Ascending aorta (tissue), 2 donors: ENCODE measurements around the gene ARHGEF28. TPM values are rescaled to one million over a fixed set of nuclear protein-coding genes. Genes with fewer than 3 reads are reported as not detected.

ENCODE experiments used
- DNase-seq, 2 donors: peaks; one replicate each; pipeline ENCODE4 v3.0.0-alpha.2; 2019; ENCODE audit warnings: low spot score in 2 of 2
- H3K27ac ChIP-seq, 2 donors: fragments of 200-600 bp; sonication (generic); one replicate each; pipeline ENCODE4 v1.5.1; 2016 to 2017; ENCODE audit warnings: mild to moderate bottlenecking in 1 of 2
- H3K27me3 ChIP-seq: fragments of 200-600 bp; sonication (generic); one replicate; pipeline ENCODE4 v1.5.1; 2017
- H3K36me3 ChIP-seq, 2 donors: fragments of 200-600 bp; sonication (generic); one replicate each; pipeline ENCODE4 v1.5.1; 2016
- H3K4me1 ChIP-seq, 2 donors: fragments of 200-600 bp; sonication (generic); one replicate each; pipeline ENCODE4 v1.5.1; 2016 to 2017; ENCODE audit warnings: mild to moderate bottlenecking in 1 of 2
- H3K4me3 ChIP-seq, 2 donors: fragments of 200-600 bp; sonication (generic); one replicate each; pipeline ENCODE4 v1.5.1; 2016 to 2017; ENCODE audit warnings: mild to moderate bottlenecking in 1 of 2
- H3K9me3 ChIP-seq, 2 donors: fragments of 200-600 bp; sonication (generic); one replicate each; pipeline ENCODE4 v1.5.1; 2016
- intact Hi-C: fragments of 100-400 bp; cut with DNase I; formaldehyde crosslinking; loops from one replicate; pipeline ENCODE4 v1.15.1; 2023
- total RNA-seq: library from RNA; depleted of rRNA; stranded (reverse); fragments of >200 nt; gene quantifications from one replicate; pipeline ENCODE4 v1.1.0, GENCODE V29; 2016
- TF ChIP-seq, protein P1 (sequence below), 3 experiments: fragments of 200-600 bp in 2 of 3; fragments of 450-650 bp in 1 of 3; sonication (generic) in 2 of 3; IDR thresholded peaks; one replicate each; pipeline ENCODE4 v1.5.1; 2016 to 2019; ENCODE audit warnings: antibody characterized with exemption in 3 of 3, mild to moderate bottlenecking in 1 of 3, moderate library complexity in 1 of 3

Gene ARHGEF28
- total RNA-seq, 1 donor from 2014 or later = 15.1 TPM

DNA sequence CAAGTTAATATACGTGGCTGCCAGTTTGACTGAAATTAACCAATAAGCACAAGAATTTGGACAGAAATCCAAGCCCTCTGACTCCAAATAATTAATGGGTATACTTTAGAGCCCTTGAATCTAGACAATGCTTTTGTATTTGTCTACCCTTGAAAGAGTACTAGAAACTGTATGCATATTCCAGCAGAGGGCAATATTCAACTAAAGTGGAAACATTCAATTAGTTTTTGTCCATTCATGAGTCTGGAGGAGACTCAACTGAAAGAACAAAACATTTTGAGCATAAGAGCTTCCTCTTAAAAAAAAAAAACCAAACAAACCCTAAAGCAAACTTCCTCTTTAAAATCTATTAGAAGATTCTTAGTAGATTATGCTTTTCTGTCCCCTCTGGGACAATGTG is 157.8 kb downstream of the ARHGEF28 start:
- H3K4me1 ChIP-seq = no peaks in the 10 kb centered on the region
- peaks cover 0 to 16% of the 10 kb centered on the region in 2 donors for H3K36me3 ChIP-seq
- H3K9me3 ChIP-seq = no peaks in the 10 kb centered on the region
- TF ChIP-seq, protein P1, sequence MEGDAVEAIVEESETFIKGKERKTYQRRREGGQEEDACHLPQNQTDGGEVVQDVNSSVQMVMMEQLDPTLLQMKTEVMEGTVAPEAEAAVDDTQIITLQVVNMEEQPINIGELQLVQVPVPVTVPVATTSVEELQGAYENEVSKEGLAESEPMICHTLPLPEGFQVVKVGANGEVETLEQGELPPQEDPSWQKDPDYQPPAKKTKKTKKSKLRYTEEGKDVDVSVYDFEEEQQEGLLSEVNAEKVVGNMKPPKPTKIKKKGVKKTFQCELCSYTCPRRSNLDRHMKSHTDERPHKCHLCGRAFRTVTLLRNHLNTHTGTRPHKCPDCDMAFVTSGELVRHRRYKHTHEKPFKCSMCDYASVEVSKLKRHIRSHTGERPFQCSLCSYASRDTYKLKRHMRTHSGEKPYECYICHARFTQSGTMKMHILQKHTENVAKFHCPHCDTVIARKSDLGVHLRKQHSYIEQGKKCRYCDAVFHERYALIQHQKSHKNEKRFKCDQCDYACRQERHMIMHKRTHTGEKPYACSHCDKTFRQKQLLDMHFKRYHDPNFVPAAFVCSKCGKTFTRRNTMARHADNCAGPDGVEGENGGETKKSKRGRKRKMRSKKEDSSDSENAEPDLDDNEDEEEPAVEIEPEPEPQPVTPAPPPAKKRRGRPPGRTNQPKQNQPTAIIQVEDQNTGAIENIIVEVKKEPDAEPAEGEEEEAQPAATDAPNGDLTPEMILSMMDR (IDR thresholded peaks at IDR 0.05) = no peak
- intact Hi-C loops = no loop called here
- no peak overlapping the region for H3K4me3 ChIP-seq
- no peaks in the 10 kb centered on the region for H3K27me3 ChIP-seq
- DNase-seq = no peak
- no peak overlapping the region for H3K27ac ChIP-seq

DNA sequence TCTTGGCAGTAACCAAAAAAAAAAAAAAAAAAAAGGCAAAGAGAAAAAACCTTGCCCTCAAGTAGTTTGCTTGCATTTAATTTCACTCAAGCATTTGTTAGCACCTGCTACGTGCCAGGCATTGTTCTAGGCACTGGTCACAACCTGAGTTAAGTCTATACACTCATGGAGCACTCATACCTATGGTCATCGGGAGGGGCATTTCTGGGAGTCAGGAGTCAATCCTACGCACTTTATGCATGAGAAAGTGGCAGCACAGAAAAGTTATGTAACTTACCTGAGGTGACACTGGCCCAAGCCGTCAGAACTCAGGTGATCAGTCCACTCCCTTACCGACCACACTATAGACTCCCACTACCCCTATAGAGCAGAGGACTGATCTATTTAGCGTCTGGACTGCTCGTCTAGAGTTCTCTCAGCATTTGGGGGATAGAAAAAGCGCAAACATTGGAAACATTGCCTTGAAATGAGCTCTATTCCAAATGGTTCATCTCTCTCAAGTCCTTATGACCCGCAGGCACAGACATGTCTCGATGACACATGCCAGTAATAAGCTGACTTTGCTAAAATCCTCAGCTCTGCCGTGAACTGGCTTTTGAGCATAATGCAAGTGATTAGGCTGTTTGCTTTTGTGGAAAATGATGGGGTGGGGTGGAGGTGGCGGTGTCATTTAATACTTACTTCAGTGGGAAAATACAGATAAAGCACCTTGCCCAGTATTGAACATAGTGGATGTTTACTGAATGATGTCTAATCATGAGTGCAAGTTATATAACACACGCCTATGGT is 160.2 kb downstream of the ARHGEF28 start:
- TF ChIP-seq, protein P1 (IDR thresholded peaks at IDR 0.05) = no peak
- H3K4me1 ChIP-seq = no peaks in the 10 kb centered on the region
- DNase-seq = no peak
- no peaks in the 10 kb centered on the region for H3K27me3 ChIP-seq
- intact Hi-C loops = no loop called here
- H3K36me3 ChIP-seq = peaks cover 0 to 5% of the 10 kb centered on the region in 2 donors
- H3K27ac ChIP-seq = no peak overlapping the region
- H3K4me3 ChIP-seq = no peak overlapping the region
- H3K9me3 ChIP-seq = no peaks in the 10 kb centered on the region

DNA sequence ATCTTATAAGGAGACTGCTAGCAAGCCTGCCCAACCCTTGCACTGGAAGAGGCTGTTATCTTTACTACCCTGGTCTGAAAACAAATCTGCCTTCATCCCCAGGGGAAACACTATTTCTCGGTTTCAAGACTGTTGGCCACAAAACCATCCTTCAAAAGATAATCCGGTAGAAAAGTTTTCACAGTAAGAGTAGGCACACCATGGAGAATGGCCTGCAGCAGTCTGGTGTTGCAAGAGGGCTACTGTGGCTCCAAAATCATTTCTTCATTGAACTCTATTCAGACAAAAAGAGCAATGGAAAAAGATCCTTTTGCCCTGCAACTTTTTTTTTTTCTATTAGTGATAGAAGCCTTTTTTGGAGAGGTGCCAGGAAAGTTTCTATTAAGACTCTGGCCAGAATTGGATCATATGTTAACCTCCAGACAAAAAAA is 163.9 kb downstream of the ARHGEF28 start:
- DNase-seq = no peak
- Histone ChIP-seq H3K9me3 (no peaks in the 10 kb centered on the region), H3K4me1 (no peaks in the 10 kb centered on the region), H3K27ac (no peak overlapping the region), H3K4me3 (no peak overlapping the region), H3K27me3 (no peaks in the 10 kb centered on the region), H3K36me3 (no peaks in the 10 kb centered on the region)
- TF ChIP-seq, protein P1 (IDR thresholded peaks at IDR 0.05) = no peak
- intact Hi-C loops = loop anchor here (10.0 kb wide), 1 partner anchor 855 kb away; the partner anchor contains the start of gene ENC1

DNA sequence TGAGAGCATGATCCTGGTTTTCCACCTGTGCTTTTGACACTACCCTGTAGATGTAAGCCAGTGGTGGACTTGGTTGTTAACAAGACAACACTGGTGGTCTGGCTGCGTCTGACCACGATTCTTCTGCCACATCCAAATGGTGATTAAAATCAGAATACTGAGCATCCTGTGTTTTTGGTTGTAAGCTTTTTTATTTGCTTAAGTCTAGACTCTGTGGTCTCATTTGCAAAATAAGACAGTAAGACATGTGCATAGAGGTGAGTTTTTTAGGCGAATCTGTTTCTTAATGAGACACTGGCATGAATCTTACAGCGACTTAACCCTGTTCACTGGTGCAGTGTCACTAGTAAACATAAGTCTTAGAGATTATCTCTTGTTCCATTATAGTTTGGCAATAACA is 165.4 kb downstream of the ARHGEF28 start:
- peaks cover 0 to 2% of the 10 kb centered on the region in 2 donors for H3K4me1 ChIP-seq
- no peak for DNase-seq
- H3K27ac ChIP-seq = no peak overlapping the region
- no peaks in the 10 kb centered on the region for H3K9me3 ChIP-seq
- TF ChIP-seq, protein P1 (IDR thresholded peaks at IDR 0.05) = no peak
- H3K4me3 ChIP-seq = no peak overlapping the region
- H3K36me3 ChIP-seq = peaks cover 0 to 6% of the 10 kb centered on the region in 2 donors
- no peaks in the 10 kb centered on the region for H3K27me3 ChIP-seq
- intact Hi-C loops = loop anchor here (10.0 kb wide), 1 partner anchor 853 kb away; the partner anchor contains the start of gene ENC1

DNA sequence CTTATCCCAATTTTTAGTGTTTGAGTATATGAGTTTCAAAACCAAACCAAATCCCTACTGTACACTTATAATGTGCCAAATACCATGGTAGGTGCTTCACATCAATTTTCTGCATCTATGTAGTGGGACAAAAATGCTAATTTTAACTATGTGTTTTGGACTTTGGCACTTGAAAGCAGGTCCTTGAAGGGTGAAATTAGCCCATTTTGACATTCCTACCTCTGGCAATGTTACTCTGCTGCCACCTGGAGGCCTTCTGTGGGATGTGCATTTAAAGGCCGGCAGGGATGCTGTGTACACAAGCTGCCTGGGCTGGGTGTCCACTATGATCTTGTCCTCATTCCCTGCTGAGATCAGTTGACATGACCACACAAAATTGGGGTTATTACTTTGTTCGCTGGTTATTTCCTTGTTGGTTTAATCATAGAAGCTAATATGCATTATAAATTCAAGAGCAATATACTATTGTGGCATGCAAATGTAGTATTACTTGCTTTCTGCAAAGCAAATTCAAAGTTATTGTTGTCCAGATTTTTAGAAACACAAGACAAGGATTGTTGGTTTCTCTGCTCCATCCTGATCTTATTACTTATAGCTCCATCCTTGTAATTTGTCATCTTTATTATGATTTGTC is 166.8 kb downstream of the ARHGEF28 start:
- H3K27me3 ChIP-seq = no peaks in the 10 kb centered on the region
- TF ChIP-seq, protein P1 (IDR thresholded peaks at IDR 0.05) = peak; percentile 89 to 96 (median 95)
- H3K4me3 ChIP-seq = no peak overlapping the region
- H3K4me1 ChIP-seq = peaks cover 0 to 5% of the 10 kb centered on the region in 2 donors
- H3K36me3 ChIP-seq = peaks cover 0 to 6% of the 10 kb centered on the region in 2 donors
- peak in 1 of 2 donors; percentile 85 for DNase-seq
- H3K9me3 ChIP-seq = no peaks in the 10 kb centered on the region
- intact Hi-C loops = loop anchor here (1.0 to 10.0 kb wide), 2 partner anchors 202 to 852 kb away; partner anchors contain the start of gene ENC1
- H3K27ac ChIP-seq = no peak overlapping the region
